ENCODE results near the gene CELSR1.
"Not testable (repeated sequence)": the region's sequence is repeated elsewhere in the genome, so short reads cannot be mapped to it uniquely, and the experiment has no call there.

Gene CELSR1

GRCh38 chr22:46512039-46512370 is 25.4 kb downstream of the CELSR1 start:
- no peak for DNase-seq

DNA sequence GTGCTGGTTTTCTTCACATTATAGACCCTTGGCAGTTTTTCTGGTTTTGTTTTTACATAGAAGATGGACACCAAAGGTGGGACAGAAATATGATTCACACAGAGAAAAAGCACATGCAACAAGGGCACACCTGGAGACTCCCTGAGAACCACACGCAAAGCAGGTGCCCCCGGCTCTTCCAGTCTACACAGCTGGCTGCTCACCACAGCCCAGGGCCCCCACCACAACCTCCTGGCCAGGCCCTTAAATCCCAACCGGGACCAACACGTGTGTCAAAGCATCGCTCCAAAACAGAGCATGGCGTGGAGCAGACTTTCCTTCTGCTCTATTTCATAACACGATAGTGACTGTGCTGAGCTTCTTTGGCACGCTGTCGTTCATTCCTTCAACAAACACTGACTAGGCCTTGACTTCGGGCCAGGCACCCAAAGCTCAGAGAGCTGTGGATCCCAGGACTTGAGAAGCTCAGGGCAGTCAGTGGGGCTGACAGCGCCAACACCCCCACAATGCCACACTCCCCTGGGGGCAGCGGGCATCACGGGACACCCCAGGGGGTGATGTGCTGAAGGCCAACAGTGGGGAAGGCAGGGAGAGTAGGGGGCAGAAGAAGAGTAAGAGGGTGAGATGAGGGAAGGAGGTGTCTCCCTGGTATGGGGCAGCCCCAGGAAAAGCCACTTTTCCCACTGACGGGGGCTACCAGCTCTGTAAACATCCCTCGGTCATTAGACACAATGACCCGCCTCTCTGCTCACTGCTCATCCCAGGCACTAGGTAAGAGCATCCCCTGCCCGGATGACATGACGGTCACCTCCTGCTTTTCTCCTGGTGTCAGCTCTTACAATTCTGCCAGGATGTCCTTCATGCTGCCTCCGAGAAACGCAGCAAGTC is 26.0 kb downstream of the CELSR1 start:
- DNase-seq, result no peak

DNA sequence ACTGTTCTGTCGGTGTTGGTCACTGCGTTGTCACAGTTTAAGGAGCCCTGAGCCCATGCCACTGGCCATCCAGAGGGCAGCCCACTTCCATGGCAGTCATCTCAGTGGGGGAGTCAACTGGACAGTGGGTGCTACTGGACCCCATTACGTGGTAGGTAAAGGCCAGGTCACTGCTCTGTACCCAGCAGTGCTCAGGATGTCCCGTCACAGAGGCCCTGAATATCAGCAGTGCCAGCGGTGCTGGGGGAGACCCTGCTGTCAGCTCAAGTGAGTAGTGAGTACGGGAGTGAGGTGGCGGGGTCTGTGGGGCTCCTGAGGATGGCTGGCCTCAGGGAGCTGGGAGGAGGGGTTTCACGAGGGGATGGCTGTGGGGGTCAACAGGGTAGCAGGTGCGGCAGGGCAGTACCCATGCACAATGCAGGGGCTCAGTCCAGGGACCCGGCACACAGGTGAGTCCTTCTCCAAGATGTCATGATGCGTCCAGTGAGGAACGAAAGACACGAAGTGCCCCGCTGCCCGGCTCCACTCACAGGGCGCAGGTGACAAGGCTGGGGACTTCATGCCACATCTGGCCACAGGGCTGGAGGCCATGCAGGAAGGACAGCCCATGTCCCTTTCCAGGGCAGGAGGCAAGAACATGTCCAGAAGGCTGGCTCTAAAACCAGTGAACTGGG is 27.9 kb downstream of the CELSR1 start:
- DNase-seq, result no peak

DNA sequence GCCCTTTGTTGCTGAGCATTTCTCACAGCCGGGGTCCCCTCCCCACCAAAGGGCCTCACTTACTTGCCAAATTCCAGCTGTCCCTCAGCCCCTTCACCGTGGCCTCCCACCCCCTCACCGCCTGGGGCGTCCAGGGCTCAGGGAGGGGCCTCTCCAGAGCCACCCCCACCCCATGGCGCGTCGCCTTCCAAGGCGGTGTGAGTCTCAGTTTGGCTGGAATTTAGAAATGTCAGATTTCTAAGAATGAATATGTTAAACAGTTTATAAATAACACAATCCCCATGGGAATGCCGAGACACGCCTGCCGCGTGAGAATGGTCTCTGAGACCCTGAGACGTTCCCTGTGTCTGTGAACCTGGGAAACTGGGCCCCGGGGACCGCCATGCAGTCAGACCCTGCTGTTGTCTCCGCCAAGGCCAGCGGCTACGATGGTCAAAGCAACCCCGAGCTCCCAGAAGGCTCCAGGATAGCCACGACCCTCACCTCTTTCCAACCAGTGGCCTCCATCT is 28.9 kb downstream of the CELSR1 start:
- DNase-seq, result no peak

DNA sequence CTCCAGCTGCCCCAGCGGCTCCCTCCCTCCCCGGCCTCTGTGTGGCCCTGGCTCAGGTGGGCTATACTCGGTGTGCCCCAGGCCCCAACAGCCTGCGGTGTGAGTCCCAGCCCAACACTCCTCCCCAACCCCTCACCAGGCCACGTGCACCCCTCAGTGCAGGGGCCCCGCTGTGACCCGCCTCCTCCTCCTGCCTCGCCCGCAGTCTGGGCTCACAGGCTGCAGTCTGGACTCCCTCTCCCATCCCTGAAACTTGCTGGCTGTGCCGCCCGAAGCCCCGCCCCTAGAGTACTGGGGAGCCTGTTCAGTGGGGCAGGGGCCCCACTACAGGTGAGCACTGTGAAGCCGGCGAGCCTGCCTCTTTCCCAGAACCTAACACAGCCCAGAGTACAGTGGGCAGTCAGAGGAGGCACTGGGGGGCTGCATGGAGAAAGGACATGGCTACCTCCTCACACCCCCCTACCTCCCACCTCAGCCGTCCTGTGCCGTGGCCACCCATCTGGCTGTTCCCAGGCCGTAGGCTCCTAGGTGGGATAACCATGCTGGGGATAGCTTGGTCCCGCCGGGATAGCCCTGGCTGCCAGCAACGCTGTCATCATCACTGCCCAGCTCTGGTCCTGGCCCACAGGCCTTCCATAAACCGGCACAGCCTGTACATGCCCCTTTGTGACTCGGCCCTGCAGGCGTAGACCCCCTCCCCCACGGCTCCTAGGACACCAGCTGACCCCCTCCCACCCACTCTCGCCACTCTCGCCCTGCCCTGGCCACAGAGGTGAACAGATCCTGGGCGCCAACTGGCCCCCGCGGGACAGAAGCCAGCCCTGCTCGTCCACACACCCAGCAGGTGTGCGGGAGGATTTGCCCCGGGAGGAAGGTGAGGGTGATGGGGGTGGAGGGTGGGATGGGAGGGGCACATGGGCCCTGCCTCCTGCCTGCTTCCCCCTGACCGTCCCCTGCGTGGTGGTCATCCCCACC is 29.7 kb downstream of the CELSR1 start:
- DNase-seq, result no peak

DNA sequence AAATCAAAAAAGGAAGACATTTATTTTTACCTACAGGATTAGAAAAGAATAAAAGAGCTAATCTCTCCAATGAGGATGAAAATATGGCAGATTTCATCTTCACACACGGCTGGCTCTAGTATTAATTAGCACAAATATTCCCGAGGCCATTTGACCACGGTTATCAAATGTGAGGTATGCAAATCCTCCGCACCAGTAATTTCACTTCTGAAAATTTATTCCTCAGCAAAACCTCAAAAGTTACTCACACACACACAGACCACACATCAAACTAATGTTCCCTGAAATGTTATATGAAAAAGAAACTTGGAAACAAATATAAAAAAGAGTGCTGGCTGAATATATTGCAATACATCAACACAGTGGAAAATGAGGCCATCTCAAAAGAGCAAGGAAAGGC is 32.8 kb downstream of the CELSR1 start:
- no peak for DNase-seq

DNA sequence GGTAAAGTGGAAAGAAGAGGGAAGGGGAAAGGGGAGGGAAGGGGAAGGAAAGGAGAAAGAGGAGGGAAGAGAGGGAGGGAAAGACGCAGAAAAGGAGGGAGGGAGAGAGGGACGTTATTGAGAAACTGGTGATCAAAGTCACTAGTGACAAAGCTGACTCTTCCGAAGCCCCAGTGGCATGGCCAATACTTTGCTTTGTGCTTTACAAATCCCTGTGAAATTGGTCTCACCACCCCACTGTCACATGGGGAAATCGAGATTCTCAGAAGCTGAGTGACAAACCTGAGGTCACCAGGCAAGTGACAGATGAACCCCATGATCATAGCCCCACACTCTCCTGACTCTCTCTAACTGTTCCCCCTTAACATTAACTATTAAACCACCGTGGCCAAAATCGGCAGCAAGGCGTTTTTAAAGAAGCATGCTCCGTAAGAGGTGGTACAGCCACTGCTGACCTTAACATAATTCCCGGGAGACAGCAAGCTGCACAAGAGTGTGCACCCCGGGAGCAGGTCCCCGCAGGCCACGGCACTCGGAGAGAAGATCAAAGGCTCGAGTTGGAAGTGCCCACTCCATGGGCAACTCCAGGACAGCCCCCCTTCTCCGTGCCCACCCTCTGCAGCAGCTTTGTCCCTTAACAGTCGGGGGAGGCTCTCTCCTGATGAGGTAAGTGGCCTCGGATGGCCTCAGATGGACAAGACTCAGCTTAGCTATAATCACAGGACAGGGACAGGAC is 34.8 kb downstream of the CELSR1 start:
- DNase-seq, result no peak

DNA sequence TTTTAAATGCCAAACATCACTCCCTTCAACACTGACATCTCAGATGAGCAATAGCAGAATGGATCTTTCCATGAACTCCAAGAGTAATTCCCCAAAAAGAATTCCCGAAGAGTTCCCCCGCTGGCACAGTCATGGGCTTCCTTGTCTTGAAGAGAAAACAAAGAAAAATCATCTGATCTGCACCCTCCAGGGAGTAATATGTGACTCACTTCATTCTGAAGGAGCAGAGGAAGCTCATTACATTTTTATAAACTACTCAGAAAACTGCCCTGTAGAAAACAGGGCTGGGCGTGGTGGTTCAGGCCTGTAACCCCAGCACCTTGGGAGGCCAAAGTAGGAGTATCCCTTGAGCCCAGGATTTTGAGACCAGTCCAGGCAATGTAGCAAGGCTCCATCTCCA is 35.7 kb downstream of the CELSR1 start:
- DNase-seq, result no peak

DNA sequence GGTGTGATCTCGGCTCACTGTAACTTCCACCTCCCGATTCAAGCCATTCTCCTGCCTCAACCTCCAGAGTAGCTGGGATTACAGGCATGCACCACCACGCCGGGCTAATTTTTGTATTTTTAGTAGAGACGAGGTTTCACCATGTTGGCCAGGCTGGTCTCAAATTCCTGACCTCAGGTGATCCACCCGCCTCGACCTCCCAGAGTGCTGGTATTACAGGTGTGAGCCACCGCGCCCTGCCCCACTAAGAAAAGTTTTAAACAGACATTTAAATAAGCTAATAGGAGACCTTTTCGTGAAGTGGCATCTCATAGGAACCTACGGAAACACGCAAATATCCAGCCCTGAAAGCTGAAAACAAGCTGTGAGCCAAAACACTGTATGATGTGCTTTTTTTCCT is 36.2 kb downstream of the CELSR1 start:
- DNase-seq, result not testable (repeated sequence)

DNA sequence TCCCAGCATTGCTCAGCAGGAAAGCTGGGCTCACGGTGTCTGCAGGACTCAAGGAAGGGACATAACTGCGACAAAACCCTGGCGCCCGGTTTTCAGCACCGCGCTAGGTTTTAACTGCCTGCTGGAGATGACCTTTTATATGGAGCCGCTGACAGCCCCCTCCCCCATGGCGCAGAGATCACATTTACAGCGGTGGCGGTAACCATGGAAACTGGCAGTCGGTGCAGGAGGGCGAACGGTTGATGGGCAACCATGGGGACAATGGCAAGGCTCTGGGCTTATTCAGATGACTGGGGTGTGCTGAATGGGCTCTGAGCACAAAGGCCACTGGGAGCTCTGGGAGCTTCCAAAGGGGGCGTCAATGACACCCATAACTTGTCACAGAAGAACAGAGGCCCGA is 37.2 kb downstream of the CELSR1 start:
- no peak for DNase-seq

- no peak for DNase-seq
Observed at GRCh38 chr22:46499805-46500189, 37.6 kb downstream of the CELSR1 start.

DNA sequence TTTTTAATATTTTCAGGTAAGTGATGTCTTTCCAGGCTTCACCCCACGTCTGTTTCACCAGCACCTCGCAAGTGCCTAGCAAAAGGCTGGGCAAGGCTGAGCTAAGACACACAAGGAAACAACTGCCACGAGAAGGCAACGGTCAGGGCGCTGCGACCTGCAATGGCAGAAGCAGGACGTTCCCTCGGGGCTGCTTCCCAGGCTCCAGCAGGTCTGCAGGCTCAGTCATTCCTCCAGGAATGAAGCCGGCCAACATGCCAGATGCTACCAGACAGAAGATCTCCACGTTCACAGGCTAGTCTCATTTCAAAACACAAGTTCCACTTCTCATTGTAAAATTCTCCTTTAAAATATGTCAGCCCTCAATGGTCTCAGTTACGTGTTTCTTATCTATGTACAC is 45.5 kb downstream of the CELSR1 start:
- no peak for DNase-seq

- DNase-seq, result no peak
Observed at GRCh38 chr22:46490538-46490937, 46.9 kb downstream of the CELSR1 start.

DNA sequence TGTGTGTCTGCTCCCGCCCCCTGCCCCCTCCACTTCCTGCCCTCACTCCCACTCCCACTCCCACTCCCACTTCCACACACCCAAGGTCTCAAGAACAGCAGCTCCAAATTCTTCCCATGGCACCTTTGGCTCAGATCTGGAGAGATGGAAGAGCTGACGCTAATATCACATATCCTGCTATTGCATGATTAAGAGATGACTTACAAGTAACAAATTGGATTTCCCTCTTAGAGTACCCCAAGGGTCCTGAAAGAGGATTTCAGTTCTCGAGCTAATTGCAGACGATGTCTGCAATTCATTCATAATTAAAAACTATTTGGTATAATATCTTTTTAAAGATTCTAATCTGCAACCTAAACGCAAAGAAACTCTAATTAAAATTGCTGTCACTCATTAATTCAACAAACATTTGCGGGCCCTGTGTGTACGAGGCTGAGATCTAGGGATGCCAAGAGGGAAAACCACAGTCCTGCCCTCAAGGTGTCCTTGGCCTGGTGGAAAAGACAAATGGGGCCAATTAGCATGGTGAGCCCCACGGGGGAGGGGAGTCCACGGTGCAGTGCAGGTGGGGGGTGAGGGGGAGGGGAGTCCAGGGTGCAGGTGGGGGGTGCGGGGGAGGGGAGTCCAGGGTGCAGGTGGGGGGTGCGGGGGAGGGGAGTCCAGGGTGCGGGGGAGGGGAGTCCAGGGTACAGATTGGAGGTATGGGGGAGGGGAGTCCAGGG is 50.3 kb downstream of the CELSR1 start:
- DNase-seq, result no peak

- no peak for DNase-seq
Observed at GRCh38 chr22:46484861-46485595, 52.4 kb downstream of the CELSR1 start.

DNA sequence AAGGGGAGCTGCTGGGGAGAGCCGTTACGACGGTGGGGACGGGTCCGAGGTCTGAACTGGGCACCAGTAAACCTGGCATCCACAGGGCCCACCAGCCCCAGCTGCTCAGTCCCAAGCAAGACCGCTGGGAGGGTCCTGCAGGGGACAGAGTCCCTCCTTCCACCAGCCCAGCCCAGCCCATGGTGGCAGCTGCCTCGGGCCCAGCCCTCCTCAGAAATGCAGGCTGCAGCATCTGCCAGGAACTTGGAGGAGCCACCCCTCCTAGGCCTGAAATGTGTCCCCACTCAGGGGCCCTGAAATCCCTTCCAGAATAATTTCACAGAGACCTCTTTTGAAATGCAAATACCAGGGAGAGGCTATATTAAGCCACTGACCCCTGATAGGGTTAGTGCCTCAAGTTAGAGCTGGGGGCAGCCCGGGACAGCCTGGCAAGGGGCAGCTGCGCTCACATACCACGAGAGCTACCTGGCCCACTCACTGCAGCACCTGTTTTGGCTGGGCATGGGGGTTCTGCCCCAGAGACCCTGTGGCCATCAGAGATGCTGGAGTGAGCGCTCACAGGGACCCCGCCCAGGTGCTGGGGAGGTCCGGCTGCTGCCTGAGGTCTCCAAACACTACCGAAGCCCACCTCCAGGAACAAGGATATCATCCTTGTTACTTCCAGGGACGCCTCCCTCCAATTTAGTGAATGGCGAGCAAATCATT is 53.1 kb downstream of the CELSR1 start:
- no peak for DNase-seq

DNA sequence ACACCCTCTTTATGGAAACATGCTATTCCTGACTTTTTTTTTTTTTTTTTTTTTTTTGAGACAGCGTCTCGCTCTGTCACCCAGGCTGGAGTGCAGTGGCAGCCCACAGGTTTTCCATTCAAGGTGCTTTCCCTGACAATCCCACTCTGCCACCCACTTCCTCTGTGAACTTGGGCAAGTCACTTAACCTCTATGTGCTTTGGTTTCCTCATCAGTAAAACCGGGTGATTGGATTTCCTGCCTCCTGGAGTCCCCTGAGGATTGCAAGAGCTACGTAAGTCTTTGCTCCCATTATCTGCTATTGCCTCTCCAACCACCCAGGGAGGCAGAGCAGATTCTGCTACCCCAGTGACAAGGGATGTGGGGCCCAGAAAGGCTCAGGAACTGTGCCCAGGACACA is 54.1 kb downstream of the CELSR1 start:
- DNase-seq, result no peak

- no peak for DNase-seq
Observed at GRCh38 chr22:46482056-46482675, 55.3 kb downstream of the CELSR1 start.

DNA sequence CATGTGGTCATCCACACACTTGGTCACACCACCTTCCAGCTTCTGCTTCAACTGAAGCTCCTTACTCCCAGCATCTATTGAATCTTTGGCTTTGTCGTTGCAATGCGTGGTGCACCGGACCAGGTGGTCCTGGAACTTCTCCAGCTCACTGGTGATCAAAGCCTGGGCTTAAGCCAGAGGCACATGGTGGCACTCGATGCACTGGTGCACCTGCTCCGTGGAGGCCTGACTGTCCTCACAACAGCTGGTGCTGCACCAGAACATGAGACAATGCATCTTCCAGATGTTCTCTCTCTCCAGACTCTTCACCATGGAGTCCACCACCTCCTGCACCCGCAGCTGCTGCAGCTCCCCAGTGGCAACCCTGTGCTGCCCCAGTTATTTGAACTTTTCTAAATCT is 56.0 kb downstream of the CELSR1 start:
- no peak for DNase-seq

DNA sequence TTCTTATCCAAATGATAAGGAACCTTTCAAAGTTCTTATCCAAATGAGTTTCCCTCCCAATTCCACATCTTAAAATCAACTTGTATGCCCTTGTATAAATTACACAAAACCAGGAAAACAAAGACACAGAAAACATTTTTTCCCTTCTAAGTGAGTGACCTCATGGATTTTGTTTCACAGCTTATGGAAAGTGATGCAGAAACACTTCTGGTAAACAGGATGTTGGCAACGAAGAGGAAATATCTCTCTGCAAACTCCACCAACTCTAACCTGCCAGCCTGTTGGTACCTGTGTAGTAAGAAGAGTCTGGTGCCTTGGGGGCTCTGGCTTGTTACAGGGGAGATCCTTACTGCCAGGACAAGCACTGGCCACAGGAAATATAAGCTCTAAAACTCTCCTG is 57.0 kb downstream of the CELSR1 start:
- no peak for DNase-seq
